HG03432 (cell line): ENCODE data around the gene CREB3L2.
"Not testable (repeated sequence)": the region's sequence is repeated elsewhere in the genome, so short reads cannot be mapped to it uniquely, and the experiment has no call there.

Experiments
- ATAC-seq: cut with Tn5 transposase; IDR thresholded peaks from one replicate; pipeline ENCODE4 v1.9.1; 2021; ENCODE audit warnings: mild to moderate bottlenecking, moderate library complexity; ENCODE audit not compliant: unreplicated experiment

Gene CREB3L2

GRCh38 chr7:138014686-138015085 is 12.8 kb upstream of the CREB3L2 start:
- ATAC-seq, result no peak

DNA sequence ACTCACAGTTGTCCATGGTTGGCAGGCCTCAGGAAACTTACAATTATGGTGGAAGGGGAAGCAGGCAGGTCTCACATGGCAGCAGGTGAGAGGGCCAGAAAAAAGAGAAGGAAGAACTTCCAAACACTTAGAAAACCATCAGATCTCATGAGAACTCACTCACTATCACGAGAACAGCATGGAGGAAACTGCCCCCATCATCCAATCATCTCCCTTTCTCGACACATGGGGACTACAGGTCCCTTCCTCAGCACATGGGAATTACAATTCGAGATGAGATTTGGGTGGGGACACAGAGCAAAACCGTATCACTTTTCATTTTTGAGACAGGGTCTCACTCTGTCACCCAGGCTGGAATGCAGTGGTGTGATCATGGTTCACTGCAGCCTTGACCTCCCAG is 12.3 kb upstream of the CREB3L2 start:
- not testable (repeated sequence) for ATAC-seq

- ATAC-seq, result no peak
These were observed 7.4 kb upstream of the CREB3L2 start for GRCh38 chr7:138009350-138009653.

DNA sequence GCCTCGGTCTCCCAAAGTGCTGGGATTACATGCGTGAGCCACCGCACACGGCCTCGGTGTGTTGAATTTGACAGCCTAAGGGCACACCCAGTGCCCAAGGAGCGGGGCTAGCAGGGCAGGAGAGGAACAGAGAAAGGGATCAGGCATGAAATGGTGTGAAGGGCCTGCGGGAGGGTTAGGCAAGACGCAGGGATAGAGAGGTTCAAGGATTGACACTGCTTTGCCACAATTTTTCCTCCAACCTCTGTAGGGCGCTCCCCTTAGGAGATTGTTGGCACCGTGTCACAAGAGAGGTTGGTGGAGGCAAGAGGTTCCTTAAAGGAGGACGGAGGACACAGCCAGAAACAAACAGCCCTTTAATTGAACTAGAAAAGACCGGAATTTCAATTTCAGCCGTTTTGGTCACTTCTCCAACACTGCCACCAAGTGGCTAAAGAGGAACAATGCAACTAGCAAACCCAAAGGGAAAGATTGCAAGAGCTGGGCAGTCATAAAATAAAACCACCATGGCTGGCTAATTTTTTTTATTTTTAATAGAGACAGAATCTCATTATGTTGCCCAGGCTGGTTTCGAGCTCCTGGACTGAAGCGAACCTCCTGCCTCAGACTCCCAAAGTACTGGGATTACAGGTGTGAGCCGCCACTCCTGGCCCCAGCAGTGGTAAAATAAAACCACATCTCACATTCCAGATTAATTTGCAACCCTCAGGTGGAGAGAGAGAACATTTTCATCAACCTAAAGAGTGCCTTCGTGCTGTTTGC is 6.9 kb upstream of the CREB3L2 start:
- ATAC-seq, result peak; percentile 63

- ATAC-seq, result no peak
These were observed 6.2 kb upstream of the CREB3L2 start for GRCh38 chr7:138008019-138008587.

DNA sequence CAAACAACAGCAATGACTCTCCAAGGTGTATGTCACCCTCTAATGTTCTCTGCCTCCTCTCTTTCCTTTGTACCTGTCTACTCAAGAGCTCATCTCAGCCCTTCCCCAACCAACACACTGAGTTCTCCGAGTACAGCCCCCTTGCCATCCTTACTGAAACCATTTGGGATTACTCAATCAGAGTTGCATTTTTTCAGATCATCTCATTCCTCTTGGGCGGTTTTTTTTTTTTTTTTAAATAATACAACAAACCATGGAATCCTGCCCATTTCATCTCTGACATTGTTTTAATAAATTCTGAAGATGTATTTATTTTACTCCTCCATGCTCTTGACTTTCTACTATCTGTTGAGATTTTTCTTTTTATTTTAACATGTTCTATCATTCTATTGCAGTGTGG is 4.2 kb upstream of the CREB3L2 start:
- no peak for ATAC-seq

GRCh38 chr7:138004936-138005335 is 3.0 kb upstream of the CREB3L2 start:
- no peak for ATAC-seq

GRCh38 chr7:138004046-138004445 is 2.2 kb upstream of the CREB3L2 start:
- no peak for ATAC-seq

GRCh38 chr7:138002828-138003189 is 923 bp upstream of the CREB3L2 start:
- ATAC-seq, result no peak

DNA sequence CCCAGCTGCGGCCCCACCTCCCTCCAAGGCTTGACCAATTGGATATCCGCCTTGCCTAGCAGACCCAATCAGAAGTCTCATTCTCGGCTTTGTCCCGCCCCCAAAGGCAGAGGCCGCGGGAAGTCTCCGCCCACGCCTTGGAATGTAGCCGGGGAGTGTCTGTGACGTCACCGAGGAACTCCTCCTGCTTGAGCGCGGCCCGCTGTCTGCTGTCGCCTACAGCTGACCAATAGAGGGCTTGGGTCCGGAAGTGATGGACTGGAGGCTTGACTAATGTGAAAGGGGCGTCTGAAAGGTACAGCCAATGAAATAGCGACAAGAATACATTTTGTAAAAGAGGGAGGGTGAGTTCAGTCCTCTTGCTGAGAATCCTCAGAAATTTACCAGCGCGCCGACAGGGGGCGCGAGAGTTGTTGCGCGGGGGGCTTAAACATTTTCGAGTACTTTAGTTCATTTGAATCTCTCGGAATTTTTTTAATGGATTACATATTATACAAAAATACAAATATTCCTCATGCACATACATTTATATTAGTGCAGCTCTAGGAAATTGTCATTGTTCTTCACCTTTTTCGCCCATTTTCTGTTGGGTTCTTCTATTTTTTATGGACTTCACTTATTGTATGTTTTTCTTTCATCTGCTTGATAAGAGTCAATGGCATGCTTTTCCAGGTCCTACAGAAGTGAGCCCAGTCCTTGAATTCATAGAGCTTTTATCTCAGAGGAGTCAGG is 376 bp upstream of the CREB3L2 start:
- peak; percentile 96 for ATAC-seq

GRCh38 chr7:138000081-138000701 is 1.7 kb downstream of the CREB3L2 start:
- ATAC-seq, result no peak

DNA sequence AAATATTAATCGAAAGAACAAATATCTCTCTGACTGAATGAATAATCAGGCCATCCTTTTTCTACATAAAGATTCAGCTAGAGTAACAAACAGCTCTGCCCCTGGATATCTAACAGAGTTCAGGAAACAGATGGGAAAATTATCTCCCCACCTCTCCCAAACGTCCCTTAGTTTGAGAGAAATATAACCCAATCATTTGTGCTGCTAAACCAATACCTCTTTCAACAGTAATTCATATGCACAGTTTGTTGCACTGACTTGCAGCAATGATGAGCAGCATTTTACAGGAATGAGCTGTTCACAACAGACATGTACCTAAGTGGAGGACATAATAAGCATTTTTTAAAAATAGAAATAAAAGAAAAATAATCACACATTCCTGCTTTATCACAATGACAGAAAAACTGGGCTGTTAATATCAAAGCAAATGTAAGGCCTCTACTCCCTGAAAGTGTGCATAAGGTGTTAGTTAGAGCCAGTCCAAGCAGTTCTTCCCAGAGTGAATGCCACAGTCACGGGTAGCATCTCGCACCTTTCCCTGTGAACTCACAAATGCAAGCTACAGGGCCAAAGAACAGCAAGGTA is 2.3 kb downstream of the CREB3L2 start:
- no peak for ATAC-seq

DNA sequence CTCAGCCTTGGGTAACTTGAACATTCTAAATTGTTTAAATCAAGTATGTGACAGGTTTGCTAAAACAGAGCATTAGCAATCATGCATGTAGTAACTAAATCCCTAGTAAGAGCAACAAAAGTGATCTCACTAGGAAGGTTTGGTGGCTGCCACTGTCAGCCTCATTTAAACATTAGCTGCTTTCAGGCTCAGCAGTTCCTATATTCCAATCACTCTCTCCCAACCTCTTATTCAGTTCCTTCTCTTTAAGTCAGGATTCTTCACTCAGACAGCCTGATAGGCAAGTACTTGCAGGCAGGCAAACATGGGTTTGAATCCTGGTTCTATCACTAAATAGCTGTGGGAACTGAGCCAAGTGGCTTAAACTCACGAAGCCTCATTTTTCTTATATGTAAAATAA is 3.6 kb downstream of the CREB3L2 start:
- ATAC-seq, result no peak

- ATAC-seq, result no peak
These were observed 5.0 kb downstream of the CREB3L2 start for GRCh38 chr7:137996871-137997270.

- no peak for ATAC-seq
These were observed 5.5 kb downstream of the CREB3L2 start for GRCh38 chr7:137996386-137996851.

DNA sequence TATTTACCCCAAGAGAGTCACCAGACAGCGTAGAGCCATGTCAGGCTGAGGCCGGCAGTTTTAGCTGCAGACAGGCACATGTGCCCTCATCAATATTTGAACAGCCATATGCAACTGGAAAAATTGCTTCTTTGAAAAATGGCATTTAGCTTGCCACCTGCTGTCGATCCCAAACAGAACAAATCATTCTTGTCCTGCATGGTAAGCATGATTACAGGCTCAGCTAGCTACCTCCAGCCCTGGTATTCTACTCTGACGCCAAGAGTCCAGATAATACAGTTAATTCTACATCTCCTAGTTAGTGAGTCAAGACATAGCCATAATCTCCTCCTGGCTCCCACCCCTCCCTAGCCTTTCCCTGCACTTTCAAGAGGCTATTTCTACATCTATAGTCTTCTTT is 7.7 kb downstream of the CREB3L2 start:
- no peak for ATAC-seq

DNA sequence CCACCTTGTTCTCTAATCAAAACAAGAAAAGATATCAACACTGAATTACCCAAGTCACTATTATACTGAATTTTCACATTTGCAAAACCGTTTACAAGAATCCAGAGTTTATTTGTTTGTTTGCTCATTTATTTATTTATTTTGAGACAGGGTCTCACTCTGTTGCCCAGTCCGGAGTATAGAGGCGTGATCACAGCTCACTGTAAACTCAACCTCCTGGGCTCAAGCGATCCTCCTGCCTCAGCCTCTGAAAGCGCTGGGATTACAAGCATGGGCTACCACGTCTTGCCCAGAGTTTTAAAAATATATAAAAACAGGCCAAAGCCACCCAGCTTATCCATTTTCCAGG is 8.5 kb downstream of the CREB3L2 start:
- ATAC-seq, result no peak

DNA sequence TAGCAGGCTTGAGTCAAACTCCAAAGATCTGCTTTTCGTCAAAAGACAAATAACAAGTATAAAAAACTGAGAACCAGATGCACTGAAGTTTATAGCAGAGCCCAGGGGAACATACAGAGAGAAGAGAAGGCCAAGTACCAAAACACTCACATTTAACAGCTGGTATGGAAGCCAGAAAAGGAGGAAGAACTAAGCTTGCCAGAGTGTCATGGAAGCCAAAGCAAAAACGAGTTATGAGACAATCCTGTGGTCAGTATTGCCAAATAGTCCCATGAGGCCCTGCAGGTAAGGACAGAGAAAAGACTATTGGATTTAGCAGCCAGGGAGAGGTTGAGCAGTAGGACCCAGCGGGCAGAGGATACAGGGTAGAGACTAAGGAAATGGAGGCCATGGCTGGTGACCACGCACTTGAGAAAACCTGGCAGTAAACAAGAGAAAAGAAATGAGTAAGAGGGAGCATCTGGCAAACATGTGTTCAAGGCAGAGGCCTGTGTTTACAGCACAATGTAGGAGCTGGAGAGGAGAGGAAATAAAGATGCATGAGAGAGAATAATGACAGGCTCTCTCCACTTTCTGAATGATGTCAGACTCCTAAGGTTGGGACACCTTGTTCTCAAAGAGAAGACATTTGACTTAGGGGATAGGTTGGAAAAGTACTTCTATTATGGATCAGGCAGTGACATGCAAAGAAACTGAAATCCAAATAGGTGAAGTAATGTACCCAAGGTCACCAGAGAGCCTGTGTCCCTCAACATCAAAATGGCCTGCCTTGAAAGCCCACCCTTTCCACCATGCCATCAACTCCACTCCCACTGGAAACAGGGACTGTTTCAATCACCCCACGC is 9.1 kb downstream of the CREB3L2 start:
- peak; percentile 67 for ATAC-seq

DNA sequence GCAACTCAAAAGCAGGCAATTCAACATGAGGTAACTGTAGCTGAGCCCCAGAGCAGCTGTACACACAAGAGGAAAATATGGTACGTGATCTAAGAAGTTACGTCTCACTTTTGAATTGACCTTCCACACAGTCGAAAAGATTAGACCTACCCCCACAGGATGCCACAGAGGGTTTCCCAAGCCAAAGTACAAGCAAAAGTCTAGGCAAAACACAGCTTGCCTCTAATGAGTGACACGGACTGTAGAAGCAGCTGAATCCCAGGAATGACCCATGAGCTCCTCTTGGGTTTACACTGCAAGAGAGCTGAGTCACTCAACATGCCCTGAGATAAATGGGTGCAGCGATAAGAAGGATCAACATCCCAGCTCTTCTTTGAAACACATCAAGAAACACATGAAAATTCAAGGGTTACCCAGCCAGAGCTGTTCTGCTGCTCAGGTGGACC is 9.8 kb downstream of the CREB3L2 start:
- ATAC-seq, result no peak

GRCh38 chr7:137990251-137990941 is 11.5 kb downstream of the CREB3L2 start:
- no peak for ATAC-seq
